NT2/D1 (cell line): Measurements from ENCODE around the gene CDK6.
"Not testable (repeated sequence)": the region's sequence is repeated elsewhere in the genome, so short reads cannot be mapped to it uniquely, and the experiment has no call there.

Experiments used
- DNase-seq: peaks from one replicate; pipeline ENCODE4 v3.0.0-alpha.2; 2011; ENCODE audit warnings: low read depth, low spot score
- H3K27me3 ChIP-seq: 2 replicates; pipeline ENCODE4 v1.6.0; 2011; ENCODE audit warnings: mild to moderate bottlenecking; ENCODE audit not compliant: insufficient read length, insufficient read depth
- H3K36me3 ChIP-seq: 2 replicates; pipeline ENCODE4 v1.6.1; 2011; ENCODE audit warnings: mild to moderate bottlenecking, low read length, mixed read lengths; ENCODE audit not compliant: insufficient read depth, insufficient read length
- H3K4me1 ChIP-seq: 2 replicates; pipeline ENCODE4 v1.5.1; 2011; ENCODE audit not compliant: insufficient read depth, insufficient read length
- H3K4me3 ChIP-seq: 2 replicates; pipeline ENCODE4 v1.5.1; 2011; ENCODE audit warnings: low read depth; ENCODE audit not compliant: insufficient read length
- H3K9ac ChIP-seq: 2 replicates; pipeline ENCODE4 v1.6.0; 2011; ENCODE audit warnings: low read depth; ENCODE audit not compliant: insufficient read length
- H3K9me3 ChIP-seq: 2 replicates; pipeline ENCODE4 v1.5.1; 2011; ENCODE audit warnings: mild to moderate bottlenecking, low read length; ENCODE audit not compliant: insufficient read depth
- SUZ12 ChIP-seq: IDR thresholded peaks from 2 replicates; pipeline ENCODE4 v1.6.1; 2011; ENCODE audit not compliant: insufficient read length, insufficient read depth; ENCODE audit errors: extremely low read depth
- YY1 ChIP-seq: IDR thresholded peaks from 2 replicates; pipeline ENCODE4 v1.6.1; 2011; ENCODE audit not compliant: insufficient read length, insufficient read depth
- ZNF274 ChIP-seq: IDR thresholded peaks from 2 replicates; pipeline ENCODE4 v1.6.1; 2011; ENCODE audit warnings: mild to moderate bottlenecking, low read depth, low read length

CDK6 gene

DNA sequence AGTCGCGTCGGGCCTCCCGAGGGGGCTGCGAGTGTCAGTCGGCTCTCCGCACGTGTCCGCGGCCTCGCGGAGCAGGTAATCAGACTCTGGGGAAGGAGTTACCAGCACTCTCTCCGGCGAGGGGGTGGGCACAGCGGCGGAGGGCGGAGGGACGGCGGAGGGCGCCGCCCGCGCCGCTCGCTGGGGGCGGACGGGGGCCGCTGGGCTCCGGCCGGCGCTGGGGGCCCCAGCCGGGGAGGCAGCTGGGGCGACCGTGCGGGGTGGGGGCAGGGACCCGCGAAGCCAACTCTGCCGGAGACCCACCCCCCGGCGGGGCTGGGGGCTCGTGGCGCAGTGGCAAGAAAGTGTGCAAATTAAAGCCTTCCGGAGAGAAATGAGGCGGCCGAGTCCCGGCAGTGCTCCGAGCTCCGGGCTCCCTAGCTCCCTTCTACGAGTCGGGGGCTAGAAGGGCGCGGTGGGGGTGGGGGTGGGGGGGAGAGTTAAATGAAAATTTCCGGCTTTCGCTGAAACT lies at the start of gene CDK6:
Gene CDK6 (minus strand): TSS at position 85 of the 511 bp plus-strand sequence. CDS start 3,250 bp downstream, outside the sequence.
- Histone ChIP-seq H3K36me3 (peaks cover 4% of the 10 kb centered on the region), H3K4me1 (no peaks in the 10 kb centered on the region), H3K27me3 (peaks cover 20% of the 10 kb centered on the region), H3K9ac (peak within 1 kb of the TSS; percentile 76), H3K4me3 (peak within 1 kb of the TSS; percentile 62), H3K9me3 (no peaks in the 10 kb centered on the region)
- TF ChIP-seq SUZ12 (no peak), ZNF274 (no peak), YY1 (no peak)
- DNase-seq: no peak

DNA sequence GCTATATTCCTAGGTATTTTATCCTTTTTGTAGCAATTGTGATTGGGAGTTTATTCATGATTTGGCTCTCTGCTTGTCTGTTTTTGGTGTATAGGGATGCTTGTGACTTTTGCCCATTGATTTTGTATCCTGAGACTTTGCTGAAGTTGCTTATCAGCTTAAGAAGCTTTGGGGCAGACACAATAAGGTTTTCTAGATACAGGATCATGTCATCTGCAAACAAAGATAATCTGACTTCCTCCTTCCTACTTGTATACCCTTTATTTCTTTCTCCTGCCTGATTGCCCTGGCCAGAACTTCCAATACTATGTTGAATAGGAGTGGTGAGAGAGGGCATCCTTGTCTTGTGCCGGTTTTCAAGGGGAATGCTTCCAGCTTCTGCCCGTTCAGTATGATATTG lies 49.7 kb upstream of the CDK6 start:
- not testable (repeated sequence) for H3K4me1 ChIP-seq, DNase-seq, H3K36me3 ChIP-seq, H3K4me3 ChIP-seq, H3K27me3 ChIP-seq, H3K9ac ChIP-seq, H3K9me3 ChIP-seq

DNA sequence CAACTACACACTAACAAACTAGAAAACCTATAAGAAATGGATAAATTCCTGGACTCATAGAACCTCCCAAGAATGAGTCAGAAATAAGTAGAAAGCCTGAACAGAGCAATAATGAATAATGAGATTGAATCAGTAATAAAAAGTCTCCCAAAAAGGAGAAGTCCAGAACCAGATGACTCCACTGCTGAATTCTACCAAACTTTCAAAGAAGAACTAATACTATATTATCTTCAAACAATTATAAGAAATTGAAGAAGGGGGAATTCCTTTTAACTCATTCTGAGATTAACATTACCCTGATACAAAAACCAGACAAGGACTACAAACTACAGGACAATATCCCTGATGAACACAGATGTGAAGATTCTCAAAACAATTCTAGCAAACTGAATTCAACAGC lies 47.8 kb upstream of the CDK6 start:
- Histone ChIP-seq H3K9ac (no peak overlapping the region), H3K36me3 (no peaks in the 10 kb centered on the region), H3K27me3 (no peaks in the 10 kb centered on the region), H3K4me1 (no peaks in the 10 kb centered on the region), H3K4me3 (no peak overlapping the region), H3K9me3 (peaks cover 10% of the 10 kb centered on the region; the same call in 1 of the 2 replicates)
- TF ChIP-seq SUZ12 (no peak), YY1 (no peak), ZNF274 (no peak)
- DNase-seq: no peak

DNA sequence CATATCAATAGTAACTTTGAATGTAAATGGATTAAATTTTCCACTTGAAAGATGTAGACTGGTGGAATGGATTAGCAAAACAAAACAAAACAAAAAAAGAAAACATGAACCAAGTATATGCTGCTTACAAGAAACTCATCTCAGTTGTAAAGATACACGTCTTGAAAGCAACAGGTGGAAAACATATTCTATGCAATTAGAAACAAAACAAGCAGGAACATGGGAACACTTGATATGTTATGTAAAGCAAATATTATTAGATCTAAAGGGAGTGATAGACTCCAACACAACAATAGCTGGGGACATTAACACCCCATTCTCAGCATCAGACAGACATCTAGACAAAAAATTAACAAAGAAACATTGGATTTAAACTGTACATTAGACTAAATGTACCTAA lies 46.4 kb upstream of the CDK6 start:
- H3K9me3 ChIP-seq: peaks cover 10% of the 10 kb centered on the region; the same call in 1 of the 2 replicates

DNA sequence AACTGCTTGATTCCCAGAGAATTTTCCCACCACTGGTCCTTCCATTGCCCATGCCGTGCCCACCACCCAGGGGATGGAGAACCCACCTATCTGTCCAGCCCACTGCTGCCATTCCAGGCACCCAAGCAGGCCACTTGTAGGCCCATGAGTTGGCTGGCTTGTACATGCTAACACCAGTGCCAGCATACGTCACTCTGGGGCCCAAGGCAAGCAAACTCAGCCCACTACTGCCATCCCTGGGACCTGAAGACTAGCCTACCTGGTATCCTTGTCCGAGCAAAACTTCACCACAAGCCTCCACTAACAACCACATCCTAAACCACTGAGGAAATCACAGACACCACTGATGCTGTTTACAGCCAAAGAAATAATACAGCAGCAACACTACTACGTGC lies 44.7 kb upstream of the CDK6 start:
- Histone ChIP-seq H3K9me3 (peaks cover 10% of the 10 kb centered on the region; the same call in 1 of the 2 replicates), H3K27me3 (no peaks in the 10 kb centered on the region), H3K4me3 (no peak overlapping the region), H3K4me1 (no peaks in the 10 kb centered on the region), H3K9ac (no peak overlapping the region), H3K36me3 (no peaks in the 10 kb centered on the region)
- no peak for DNase-seq
- TF ChIP-seq YY1 (no peak), ZNF274 (no peak), SUZ12 (no peak)

More for the DNA sequence above, 46.4 kb upstream of the CDK6 start:
- no peak for TF ChIP-seq YY1
- TF ChIP-seq SUZ12: no peak
- no peak for TF ChIP-seq ZNF274
- Histone ChIP-seq H3K27me3 (no peaks in the 10 kb centered on the region), H3K9ac (no peak overlapping the region), H3K4me3 (no peak overlapping the region), H3K4me1 (no peaks in the 10 kb centered on the region), H3K36me3 (no peaks in the 10 kb centered on the region)
- DNase-seq: no peak

DNA sequence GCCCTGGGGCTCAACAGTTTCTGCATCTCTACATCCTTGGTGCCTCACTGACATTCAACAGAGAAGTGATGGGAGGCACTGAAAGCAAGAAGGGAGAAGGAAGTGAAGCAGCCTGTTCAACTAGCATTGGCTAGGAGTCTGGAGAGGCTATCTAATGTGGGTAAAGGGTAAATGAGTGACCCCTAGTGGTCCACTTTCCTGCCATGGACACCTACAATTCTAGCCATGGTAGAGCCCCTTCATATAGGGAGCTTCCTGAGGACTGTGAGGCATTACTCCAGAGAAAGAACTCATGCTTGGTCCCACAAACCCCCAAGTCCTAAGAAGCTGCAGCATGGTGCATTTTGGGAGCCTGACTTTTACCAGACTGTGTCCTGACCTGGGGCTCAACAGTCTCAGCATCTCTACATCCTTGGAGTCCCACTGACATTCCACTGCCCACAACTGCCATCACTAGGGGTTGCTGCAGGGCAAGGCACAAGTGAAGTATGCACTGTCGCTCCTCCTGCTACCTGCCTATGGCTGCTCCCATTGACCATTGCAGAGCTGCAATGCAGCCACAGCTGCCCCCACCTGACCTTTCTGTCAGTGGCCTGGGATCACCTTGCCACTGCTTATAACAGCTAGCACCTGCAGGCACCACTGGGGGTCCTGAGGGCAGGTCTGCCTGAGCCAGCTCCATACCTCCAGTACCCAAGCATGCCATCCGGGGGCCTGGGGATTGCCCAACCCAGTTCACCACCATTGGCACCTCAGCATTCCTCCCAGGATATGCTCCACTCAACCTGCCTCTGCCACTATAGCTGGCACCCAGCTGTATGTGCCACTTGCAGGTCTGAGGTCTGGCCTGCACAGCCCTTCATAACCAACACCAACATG lies 44.1 kb upstream of the CDK6 start:
- Histone ChIP-seq H3K4me1 (no peaks in the 10 kb centered on the region), H3K9me3 (peaks cover 10% of the 10 kb centered on the region; the same call in 1 of the 2 replicates), H3K27me3 (no peaks in the 10 kb centered on the region), H3K36me3 (no peaks in the 10 kb centered on the region), H3K9ac (no peak overlapping the region), H3K4me3 (no peak overlapping the region)
- DNase-seq: peak; percentile 15
- TF ChIP-seq ZNF274: no peak
- no peak for TF ChIP-seq YY1
- TF ChIP-seq SUZ12: no peak

DNA sequence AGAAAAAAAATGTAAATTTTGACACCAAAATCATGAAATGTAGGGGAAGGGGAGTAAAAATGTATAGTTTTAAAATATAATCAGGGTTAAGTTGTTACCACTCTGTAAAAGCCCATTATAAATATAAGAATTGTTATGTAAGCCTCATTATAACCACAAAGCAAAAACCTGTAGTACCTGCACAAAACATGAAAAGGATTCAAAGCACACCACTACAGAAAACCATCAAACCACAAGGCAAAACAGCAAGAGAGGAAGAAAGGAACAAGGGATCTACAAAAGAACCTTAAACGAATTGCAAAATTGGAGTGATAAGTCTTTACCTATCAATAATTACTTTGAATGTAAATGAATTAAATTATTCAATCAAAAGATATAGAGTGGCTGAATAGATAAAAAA lies 41.0 kb upstream of the CDK6 start:
- no peaks in the 10 kb centered on the region for H3K4me1 ChIP-seq
- no peak overlapping the region for H3K9ac ChIP-seq
- H3K27me3 ChIP-seq: no peaks in the 10 kb centered on the region
- H3K4me3 ChIP-seq: no peak overlapping the region
- TF ChIP-seq ZNF274 (no peak), YY1 (no peak), SUZ12 (no peak)
- DNase-seq: no peak
- H3K36me3 ChIP-seq: no peaks in the 10 kb centered on the region
- peaks cover 2% of the 10 kb centered on the region; the same call in 1 of the 2 replicates for H3K9me3 ChIP-seq
